GM19035 (cell line): Measurements from ENCODE around the gene LY86.

Source experiments
- ATAC-seq: cut with Tn5 transposase; IDR thresholded peaks from one replicate; pipeline ENCODE4 v1.9.1; 2021; ENCODE audit not compliant: unreplicated experiment

LY86 gene

GRCh38 chr6:6619021-6619794 is 30.7 kb downstream of the LY86 start:
- no peak for ATAC-seq

- ATAC-seq, result no peak
Observed at GRCh38 chr6:6620766-6621425, 32.4 kb downstream of the LY86 start.

- ATAC-seq, result no peak
Observed at GRCh38 chr6:6622501-6622900, 34.0 kb downstream of the LY86 start.

GRCh38 chr6:6623553-6623952 is 35.0 kb downstream of the LY86 start:
- no peak for ATAC-seq

GRCh38 chr6:6624269-6624990 is 35.9 kb downstream of the LY86 start:
- no peak for ATAC-seq

GRCh38 chr6:6626187-6626586 is 37.7 kb downstream of the LY86 start:
- no peak for ATAC-seq

GRCh38 chr6:6629402-6629801 is 40.9 kb downstream of the LY86 start:
- ATAC-seq, result no peak

GRCh38 chr6:6631053-6631452 is 42.5 kb downstream of the LY86 start:
- ATAC-seq, result no peak

GRCh38 chr6:6631534-6632276 is 43.2 kb downstream of the LY86 start:
- ATAC-seq, result no peak

- no peak for ATAC-seq
Observed at GRCh38 chr6:6633898-6634734, 45.6 kb downstream of the LY86 start.

- ATAC-seq, result no peak
Observed at GRCh38 chr6:6634735-6635075, 46.2 kb downstream of the LY86 start.

GRCh38 chr6:6635291-6635690 is 46.8 kb downstream of the LY86 start:
- peak; percentile 59 for ATAC-seq

- peak; percentile 59 for ATAC-seq
Observed at GRCh38 chr6:6635869-6636268, 47.3 kb downstream of the LY86 start.

GRCh38 chr6:6639572-6639971 is 51.1 kb downstream of the LY86 start:
- no peak for ATAC-seq

- no peak for ATAC-seq
Observed at GRCh38 chr6:6640926-6641325, 52.4 kb downstream of the LY86 start.

- no peak for ATAC-seq
Observed at GRCh38 chr6:6643398-6643797, 54.9 kb downstream of the LY86 start.

GRCh38 chr6:6645261-6645917 is 56.9 kb downstream of the LY86 start:
- no peak for ATAC-seq

- ATAC-seq, result no peak
Observed at GRCh38 chr6:6646384-6646783, 57.9 kb downstream of the LY86 start.

- ATAC-seq, result no peak
Observed at GRCh38 chr6:6646859-6647258, 58.3 kb downstream of the LY86 start.
